Fibroblast of lung (primary cell): ENCODE measurements around the gene DZIP1.

ENCODE experiments used
- CTCF ChIP-seq, 2 donors: IDR thresholded peaks in 1 of 2; conservative IDR thresholded peaks in 1 of 2; 1 replicate in 1 of 2; 2 replicates in 1 of 2; pipeline ENCODE4 v1.5.1; 2011 to 2012; ENCODE audit warnings: low read length in 2 of 2, control low read depth in 1 of 2, inconsistent platforms in 1 of 2, low read depth in 1 of 2, mild to moderate bottlenecking in 1 of 2
- EZH2 ChIP-seq: IDR thresholded peaks from 2 replicates; pipeline ENCODE4 v1.5.1; 2012; ENCODE audit warnings: low read length, control low read depth, mild to moderate bottlenecking; ENCODE audit errors: missing control alignments

GRCh38 chr13:95601906-95602305 lies 42.6 kb downstream of the DZIP1 start:
- TF ChIP-seq CTCF (conservative IDR thresholded peaks at IDR 0.05 in 1 of 2, IDR thresholded peaks at IDR 0.05 in 1 of 2; ENCODE audit: low read depth in 1 of 2, low read length in 2 of 2) (no peak), EZH2 (no peak)
